ENCODE results near the gene TEX264. TPM values are rescaled to one million over a fixed set of nuclear protein-coding genes. Genes with fewer than 3 reads are reported as not detected.

Gene TEX264
- total RNA-seq, 4 donors from 2014 or later: 40.2 to 82.1 (median 62.9) TPM

DNA sequence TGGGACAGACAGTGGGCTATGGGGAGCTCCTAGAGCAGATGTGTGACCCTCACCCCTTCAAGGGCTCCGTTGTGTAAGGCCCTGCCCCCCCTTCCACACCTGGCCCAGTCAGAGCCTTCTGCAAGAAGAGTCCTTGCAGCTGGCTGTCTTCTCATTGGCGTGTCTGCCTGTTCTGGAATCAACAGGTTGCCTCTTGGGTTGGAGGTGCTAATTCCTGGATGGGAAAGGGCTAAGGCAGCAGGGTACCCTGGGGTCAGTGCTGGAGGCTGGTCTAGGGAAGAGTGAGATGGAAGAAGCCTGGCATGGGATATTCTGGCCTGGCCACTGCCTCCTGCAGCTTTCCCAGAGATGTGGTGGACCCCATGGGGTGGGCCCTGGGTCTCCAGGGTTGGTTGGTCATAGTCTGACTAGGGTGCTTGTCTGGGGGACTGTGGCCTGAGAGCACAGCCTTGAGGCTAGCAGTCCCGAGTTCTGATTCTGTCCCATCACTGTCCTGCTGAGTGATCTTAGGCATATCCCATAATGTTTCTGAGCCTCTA lies 5.1 kb downstream of the TEX264 start:
- ATAC-seq (ENCODE audit: low FRiP score) (no peak), DNase-seq (ENCODE audit: low spot score) (no peak)
- TF ChIP-seq, protein P1, sequence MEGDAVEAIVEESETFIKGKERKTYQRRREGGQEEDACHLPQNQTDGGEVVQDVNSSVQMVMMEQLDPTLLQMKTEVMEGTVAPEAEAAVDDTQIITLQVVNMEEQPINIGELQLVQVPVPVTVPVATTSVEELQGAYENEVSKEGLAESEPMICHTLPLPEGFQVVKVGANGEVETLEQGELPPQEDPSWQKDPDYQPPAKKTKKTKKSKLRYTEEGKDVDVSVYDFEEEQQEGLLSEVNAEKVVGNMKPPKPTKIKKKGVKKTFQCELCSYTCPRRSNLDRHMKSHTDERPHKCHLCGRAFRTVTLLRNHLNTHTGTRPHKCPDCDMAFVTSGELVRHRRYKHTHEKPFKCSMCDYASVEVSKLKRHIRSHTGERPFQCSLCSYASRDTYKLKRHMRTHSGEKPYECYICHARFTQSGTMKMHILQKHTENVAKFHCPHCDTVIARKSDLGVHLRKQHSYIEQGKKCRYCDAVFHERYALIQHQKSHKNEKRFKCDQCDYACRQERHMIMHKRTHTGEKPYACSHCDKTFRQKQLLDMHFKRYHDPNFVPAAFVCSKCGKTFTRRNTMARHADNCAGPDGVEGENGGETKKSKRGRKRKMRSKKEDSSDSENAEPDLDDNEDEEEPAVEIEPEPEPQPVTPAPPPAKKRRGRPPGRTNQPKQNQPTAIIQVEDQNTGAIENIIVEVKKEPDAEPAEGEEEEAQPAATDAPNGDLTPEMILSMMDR (IDR thresholded peaks at IDR 0.05): no peak

- TF ChIP-seq, protein P1 (IDR thresholded peaks at IDR 0.05): no peak
- ATAC-seq (ENCODE audit: low FRiP score) (no peak), DNase-seq (ENCODE audit: low spot score) (no peak)
These were observed 6.3 kb downstream of the TEX264 start for GRCh38 chr3:51677358-51677757.

GRCh38 chr3:51678186-51678585 lies 7.1 kb downstream of the TEX264 start:
- no peak for DNase-seq (ENCODE audit: low spot score)
- TF ChIP-seq, protein P1 (IDR thresholded peaks at IDR 0.05): no peak
- no peak for ATAC-seq (ENCODE audit: low FRiP score)

- no peak for ATAC-seq (ENCODE audit: low FRiP score)
- TF ChIP-seq, protein P1 (IDR thresholded peaks at IDR 0.05): no peak
- DNase-seq (ENCODE audit: low spot score): no peak
These were observed 7.6 kb downstream of the TEX264 start for GRCh38 chr3:51678641-51679040.

- no peak for DNase-seq (ENCODE audit: low spot score)
- no peak for ATAC-seq (ENCODE audit: low FRiP score)
- TF ChIP-seq, protein P1 (IDR thresholded peaks at IDR 0.05): no peak
These were observed 8.3 kb downstream of the TEX264 start for GRCh38 chr3:51679318-51679717.

- TF ChIP-seq, protein P1 (IDR thresholded peaks at IDR 0.05): no peak
- DNase-seq (ENCODE audit: low spot score): no peak
- ATAC-seq (ENCODE audit: low FRiP score): no peak
These were observed 8.7 kb downstream of the TEX264 start for GRCh38 chr3:51679777-51680176.

- TF ChIP-seq, protein P1 (IDR thresholded peaks at IDR 0.05): no peak
- ATAC-seq (ENCODE audit: low FRiP score) (no peak), DNase-seq (ENCODE audit: low spot score) (no peak)
These were observed 9.1 kb downstream of the TEX264 start for GRCh38 chr3:51680196-51680595.
